H1 (cell line): ENCODE results near the gene MYOT. TPM values are rescaled to one million over a fixed set of nuclear protein-coding genes. Genes with fewer than 3 reads are reported as not detected.
A peak's percentile ranks its signal among the peaks of the same experiment; 100 is the strongest.

ENCODE experiments used
- CTCF ChIA-PET: fragments of 300-600 bp; sonication (Branson Sonifier 250); formaldehyde crosslinking; loops from one replicate; lab custom pipeline; 2021; ENCODE audit not compliant: partially characterized antibody; lab: Charles Lee
- POLR2A ChIA-PET: fragments of 300-600 bp; sonication (Branson Sonifier 250); formaldehyde crosslinking; loops from one replicate; lab custom pipeline; 2021; ENCODE audit warnings: inconsistent platforms; ENCODE audit not compliant: partially characterized antibody; lab: Charles Lee
- DNase-seq, 2 experiments: peaks; one replicate each; pipeline versions ENCODE4 v3.0.0 to v3.0.0-alpha.2; 2010 to 2022; ENCODE audit warnings: low spot score in 2 of 2, low read depth in 1 of 2, mixed read lengths in 1 of 2
- FAIRE-seq: peaks from 2 replicates; lab custom pipeline; 2011; peaks lifted over from hg19 to GRCh38; lab: Jason Lieb, UNC
- H2AFZ ChIP-seq: 2 replicates; pipeline ENCODE4 v1.8.1; 2012; ENCODE audit warnings: low read length, inconsistent platforms
- H2AK5ac ChIP-seq: 2 replicates; pipeline ENCODE4 v1.6.1; 2013; ENCODE audit warnings: low read depth, low read length
- H2BK120ac ChIP-seq: replicated peaks from 2 replicates; pipeline ENCODE3; 2013; ENCODE audit warnings: low read depth, low read length, inconsistent platforms
- H2BK12ac ChIP-seq: 2 replicates; pipeline ENCODE4 v1.6.1; 2013; ENCODE audit warnings: low read depth, low read length
- H2BK15ac ChIP-seq: 2 replicates; pipeline ENCODE4 v1.6.1; 2013; ENCODE audit warnings: low read length
- H2BK20ac ChIP-seq: 2 replicates; pipeline ENCODE4 v1.6.1; 2013; ENCODE audit warnings: low read length
- H2BK5ac ChIP-seq: 2 replicates; pipeline ENCODE4 v1.6.1; 2013; ENCODE audit warnings: low read depth, low read length
- H3K14ac ChIP-seq: 2 replicates; pipeline ENCODE4 v1.6.1; 2013; ENCODE audit warnings: inconsistent platforms; ENCODE audit not compliant: insufficient read length
- H3K18ac ChIP-seq: 2 replicates; pipeline ENCODE4 v1.6.1; 2013; ENCODE audit warnings: low read length; ENCODE audit errors: extremely low read depth
- H3K23ac ChIP-seq: 2 replicates; pipeline ENCODE4 v1.6.1; 2013; ENCODE audit warnings: inconsistent platforms; ENCODE audit not compliant: insufficient read length
- H3K23me2 ChIP-seq: 2 replicates; pipeline ENCODE4 v1.6.1; 2013; ENCODE audit warnings: low read depth, low read length
- H3K27ac ChIP-seq: 2 replicates; pipeline ENCODE4 v1.6.1; 2011; ENCODE audit warnings: low read depth, low read length, inconsistent platforms
- H3K27me3 ChIP-seq, 4 experiments: replicated peaks in 1 of 4; 1 replicate in 1 of 4; 2 replicates in 3 of 4; pipeline versions ENCODE4 v1.6.1 to v1.8.1; 2011 to 2013; ENCODE audit warnings: low read length in 3 of 4, mild to moderate bottlenecking in 3 of 4, inconsistent platforms in 2 of 4, mixed read lengths in 2 of 4, moderate library complexity in 1 of 4; ENCODE audit not compliant: control insufficient read depth in 3 of 4, insufficient read depth in 3 of 4; ENCODE audit errors: extremely low read depth in 1 of 4
- H3K36me3 ChIP-seq, 4 experiments: 2 replicates each; pipeline versions ENCODE4 v1.6.1 to v1.8.1; 2011 to 2013; ENCODE audit warnings: mild to moderate bottlenecking in 4 of 4, low read length in 3 of 4, moderate library complexity in 2 of 4, control low read depth in 1 of 4, inconsistent platforms in 1 of 4; ENCODE audit not compliant: insufficient read depth in 4 of 4, control insufficient read depth in 2 of 4
- H3K4ac ChIP-seq: replicated peaks from 2 replicates; pipeline ENCODE3; 2013; ENCODE audit warnings: low read length, low read depth, mixed read lengths, inconsistent platforms; ENCODE audit not compliant: insufficient read length
- H3K4me1 ChIP-seq, 4 experiments: replicated peaks in 1 of 4; 1 replicate in 1 of 4; 2 replicates in 3 of 4; pipeline versions ENCODE4 v1.6.1 to v1.8.1; 2011 to 2013; ENCODE audit warnings: low read length in 3 of 4, inconsistent platforms in 2 of 4, mixed read lengths in 1 of 4; ENCODE audit not compliant: insufficient read depth in 4 of 4, control insufficient read depth in 3 of 4
- H3K4me2 ChIP-seq, 2 experiments: 2 replicates each; pipeline versions ENCODE4 v1.6.1 to v1.8.1; 2011 to 2013; ENCODE audit warnings: low read depth in 2 of 2, low read length in 2 of 2, control low read depth in 1 of 2, inconsistent platforms in 1 of 2, mild to moderate bottlenecking in 1 of 2; ENCODE audit not compliant: insufficient read depth in 1 of 2
- H3K4me3 ChIP-seq, 4 experiments: fragments of 200-600, 300-600 bp in 1 of 4; sonication (generic), shearing (Covaris generic), sonication (Bioruptor Twin) in 1 of 4; 2 replicates each; pipeline versions ENCODE4 v1.5.1 to v1.8.1; 2011 to 2016; ENCODE audit warnings: low read length in 4 of 4, low read depth in 3 of 4, control low read depth in 2 of 4, inconsistent platforms in 2 of 4, mild to moderate bottlenecking in 2 of 4, mixed read lengths in 1 of 4, moderate library complexity in 1 of 4; ENCODE audit not compliant: insufficient read depth in 2 of 4; ENCODE audit errors: extremely low read depth in 1 of 4
- H3K56ac ChIP-seq: replicated peaks from 2 replicates; pipeline ENCODE3; 2013; ENCODE audit warnings: low read depth, mild to moderate bottlenecking, mixed read lengths, low read length, inconsistent platforms; ENCODE audit not compliant: insufficient read length
- H3K79me1 ChIP-seq: 2 replicates; pipeline ENCODE4 v1.6.1; 2013; ENCODE audit warnings: low read depth, low read length, control low read depth
- H3K79me2 ChIP-seq, 2 experiments: 2 replicates each; pipeline versions ENCODE4 v1.6.1 to v1.8.1; 2012 to 2013; ENCODE audit warnings: low read length in 2 of 2, mild to moderate bottlenecking in 2 of 2, inconsistent platforms in 1 of 2; ENCODE audit not compliant: insufficient read depth in 2 of 2, control insufficient read depth in 1 of 2
- H3K9ac ChIP-seq, 4 experiments: replicated peaks in 1 of 4; 1 replicate in 1 of 4; 2 replicates in 3 of 4; pipeline versions ENCODE4 v1.6.1 to v1.8.1; 2011 to 2013; ENCODE audit warnings: low read depth in 3 of 4, low read length in 3 of 4, control low read depth in 2 of 4, mild to moderate bottlenecking in 2 of 4, moderate library complexity in 2 of 4, inconsistent platforms in 1 of 4; ENCODE audit errors: extremely low read depth in 1 of 4
- H3K9me3 ChIP-seq, 2 experiments: 2 replicates each; pipeline versions ENCODE4 v1.6.1 to v1.8.1; 2012 to 2013; ENCODE audit warnings: mild to moderate bottlenecking in 2 of 2, moderate library complexity in 2 of 2, control low read depth in 1 of 2, inconsistent platforms in 1 of 2, low read depth in 1 of 2, low read length in 1 of 2, mixed read lengths in 1 of 2; ENCODE audit not compliant: insufficient read depth in 2 of 2
- H4K20me1 ChIP-seq, 2 experiments: replicated peaks in 1 of 2; 2 replicates each; pipeline versions ENCODE3 to v1.8.1; 2011 to 2013; ENCODE audit warnings: inconsistent platforms in 2 of 2, low read length in 2 of 2, mild to moderate bottlenecking in 1 of 2; ENCODE audit not compliant: insufficient read depth in 2 of 2, control insufficient read depth in 1 of 2
- H4K5ac ChIP-seq: 2 replicates; pipeline ENCODE4 v1.6.1; 2013; ENCODE audit warnings: low read length, low read depth, mixed read lengths, inconsistent platforms; ENCODE audit not compliant: insufficient read length
- H4K8ac ChIP-seq: 2 replicates; pipeline ENCODE4 v1.8.0; 2013; ENCODE audit warnings: mild to moderate bottlenecking, moderate library complexity, low read length, inconsistent platforms; ENCODE audit not compliant: insufficient read depth; ENCODE audit errors: extremely low read depth
- H4K91ac ChIP-seq: replicated peaks from 2 replicates; pipeline ENCODE3; 2013; ENCODE audit warnings: low read length, mixed read lengths, inconsistent platforms; ENCODE audit not compliant: insufficient read length
- ASH2L ChIP-seq: fragments of 200-600, 300-600 bp; sonication (generic); IDR thresholded peaks from one replicate; pipeline ENCODE4 v1.7.1; 2017; ENCODE audit warnings: low read length
- BRCA1 ChIP-seq: IDR thresholded peaks from 2 replicates; pipeline ENCODE4 v1.6.1; 2012; ENCODE audit warnings: low read depth, low read length, improper control_type of control experiment
- CHD2 ChIP-seq: IDR thresholded peaks from 2 replicates; pipeline ENCODE4 v1.6.1; 2012; ENCODE audit warnings: low read length, improper control_type of control experiment
- RBBP5 ChIP-seq: IDR thresholded peaks from 2 replicates; pipeline ENCODE4 v1.7.1; 2012; ENCODE audit warnings: low read depth, mild to moderate bottlenecking, inconsistent platforms, low read length, moderate library complexity, borderline replicate concordance
- SIRT6 ChIP-seq: IDR thresholded peaks from one replicate; pipeline ENCODE4 v1.7.1; 2012; ENCODE audit warnings: low read length, inconsistent platforms
- TEAD4 ChIP-seq: IDR thresholded peaks from 2 replicates; pipeline ENCODE4 v1.6.1; 2012; ENCODE audit warnings: low read depth, low read length, inconsistent platforms, mixed read lengths
- ZNF274 ChIP-seq: IDR thresholded peaks from 2 replicates; pipeline ENCODE4 v1.7.0; 2012; ENCODE audit warnings: low read length, borderline replicate concordance; ENCODE audit errors: extremely low read depth
- WGBS, 2 experiments: shearing (Covaris generic) in 1 of 2; methylation state at CpG; one replicate each; pipeline versions ENCODE4 v1.1.6 to v1.1.7; 2013 to 2015; ENCODE audit warnings: low lambda C conversion rate in 2 of 2, mixed read lengths in 2 of 2, inconsistent platforms in 1 of 2, low coverage in 1 of 2, missing lambda C conversion rate in 1 of 2; ENCODE audit not compliant: insufficient replicate concordance in 2 of 2, insufficient coverage in 1 of 2, insufficient read length in 1 of 2; ENCODE audit errors: extremely low coverage in 1 of 2, missing lambda C conversion rate in 1 of 2; 5-methylcytosine and 5-hydroxymethylcytosine counted together
- long read RNA-seq, 2 experiments: library from RNA in 1 of 2; library from capped mRNA in 1 of 2; stranded (forward); transcript quantifications; one replicate each; pipeline ENCODE4 v2.0.0, GENCODE V29; 2021; ENCODE audit warnings: inconsistent platforms in 1 of 2
- polyA minus RNA-seq, 3 experiments: library from RNA; depleted of rRNA, polyadenylated mRNA; stranded (reverse); fragments of >200 nt; gene quantifications; 1 replicate in 2 of 3; 2 replicates in 1 of 3; pipeline ENCODE4 v1.2.3, GENCODE V29; 2011
- polyA plus RNA-seq, 7 experiments: library from polyadenylated mRNA; depleted of rRNA in 3 of 7; stranded (reverse) in 5 of 7; unstranded in 2 of 7; fragments of >200 nt in 5 of 7; fragments of 200-250 nt in 2 of 7; gene quantifications; 1 replicate in 5 of 7; 2 replicates in 1 of 7; 4 replicates in 1 of 7; pipeline versions ENCODE4 v1.2.1 to v1.2.3, GENCODE V29; 2011 to 2013; ENCODE audit warnings: missing spikeins in 2 of 7, mixed read lengths in 2 of 7
- total RNA-seq: library from RNA; stranded (reverse); fragmentation: NEBNext Ultra II Directional; extraction: Animal tissue kit (Norgen Biotek cat#: 25700); gene quantifications from 2 replicates; pipeline ENCODE4 v1.2.1, GENCODE V29; 2021
- TF ChIP-seq, protein P1 (sequence below): IDR thresholded peaks from 2 replicates; pipeline ENCODE4 v1.6.1; 2012; ENCODE audit warnings: low read length, inconsistent platforms
- TF ChIP-seq, protein P2 (sequence below): IDR thresholded peaks from 2 replicates; pipeline ENCODE4 v1.6.1; 2012; ENCODE audit warnings: inconsistent platforms

The MYOT gene, protein sequence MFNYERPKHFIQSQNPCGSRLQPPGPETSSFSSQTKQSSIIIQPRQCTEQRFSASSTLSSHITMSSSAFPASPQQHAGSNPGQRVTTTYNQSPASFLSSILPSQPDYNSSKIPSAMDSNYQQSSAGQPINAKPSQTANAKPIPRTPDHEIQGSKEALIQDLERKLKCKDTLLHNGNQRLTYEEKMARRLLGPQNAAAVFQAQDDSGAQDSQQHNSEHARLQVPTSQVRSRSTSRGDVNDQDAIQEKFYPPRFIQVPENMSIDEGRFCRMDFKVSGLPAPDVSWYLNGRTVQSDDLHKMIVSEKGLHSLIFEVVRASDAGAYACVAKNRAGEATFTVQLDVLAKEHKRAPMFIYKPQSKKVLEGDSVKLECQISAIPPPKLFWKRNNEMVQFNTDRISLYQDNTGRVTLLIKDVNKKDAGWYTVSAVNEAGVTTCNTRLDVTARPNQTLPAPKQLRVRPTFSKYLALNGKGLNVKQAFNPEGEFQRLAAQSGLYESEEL
- total RNA-seq (not detected in 2 replicates), polyA plus RNA-seq (2011; rRNA removed) (not detected in 2 replicates), polyA minus RNA-seq (2011; rRNA and poly(A)+ RNA removed) (not detected in 2 replicates)
- polyA plus RNA-seq (2011; cell fraction: cytosol; rRNA removed), result not detected
- polyA plus RNA-seq (2011; cell fraction: nucleus; rRNA removed), result not detected
- not detected in 4 replicates for polyA plus RNA-seq (2012, experiment 1 of 2)
- not detected for polyA plus RNA-seq (2012, experiment 2 of 2)
- not detected for polyA plus RNA-seq (2013, experiment 1 of 2)
- not detected for polyA plus RNA-seq (2013, experiment 2 of 2)
- polyA minus RNA-seq (2011; cell fraction: cytosol; rRNA and poly(A)+ RNA removed), result not detected
- polyA minus RNA-seq (2011; cell fraction: nucleus; rRNA and poly(A)+ RNA removed), result not detected
- long read RNA-seq, experiment 1, result 0 reads
- long read RNA-seq, experiment 2, result 0 reads

DNA sequence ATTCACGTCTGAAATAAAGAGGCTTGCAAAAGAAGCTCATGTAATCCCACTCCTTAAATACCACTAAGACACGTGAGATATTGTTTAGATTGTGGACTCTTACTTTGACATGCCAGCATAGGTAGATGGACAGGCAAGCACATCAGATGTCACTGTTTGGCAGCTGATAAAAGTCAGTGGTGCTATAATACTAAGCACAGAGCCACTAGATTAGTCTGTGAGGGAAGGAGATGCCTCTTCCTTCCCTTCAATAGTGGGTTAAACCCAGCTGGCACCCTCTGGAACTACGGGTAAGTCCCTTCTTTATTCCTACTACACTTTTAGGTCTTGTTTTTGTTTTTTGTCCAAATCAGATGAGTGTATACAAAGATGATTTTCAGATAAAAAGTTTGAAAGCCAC lies at the start of gene MYOT:
Gene MYOT, plus strand, starts transcription at position 197 of the 400 bp plus-strand sequence. CDS start 2,792 bp downstream, outside the sequence.
- CTCF ChIA-PET, result interaction anchor here (1.1 kb wide), 1 partner anchor 12 kb away, joined by 3 read pairs; no protein-coding TSS in a partner anchor
- H3K4me1 ChIP-seq, result no peaks in the 10 kb centered on the region; a peak in 1 of 7 replicates
- H4K8ac ChIP-seq, result no peak within 1 kb of the TSS
- no peaks in the 10 kb centered on the region for H3K79me2 ChIP-seq
- no peak within 1 kb of the TSS for H2BK12ac ChIP-seq
- no peak for DNase-seq
- H4K91ac ChIP-seq, result no peak within 1 kb of the TSS
- H3K79me1 ChIP-seq, result no peaks in the 10 kb centered on the region
- H2BK15ac ChIP-seq, result no peak within 1 kb of the TSS
- FAIRE-seq, result peak; percentile 19
- no peak within 1 kb of the TSS for H4K5ac ChIP-seq
- no peak within 1 kb of the TSS for H3K14ac ChIP-seq
- no peaks in the 10 kb centered on the region for H3K23me2 ChIP-seq
- no peak within 1 kb of the TSS for H2BK5ac ChIP-seq
- H3K36me3 ChIP-seq, result no peaks in the 10 kb centered on the region
- no peaks in the 10 kb centered on the region for H3K9me3 ChIP-seq
- H3K4ac ChIP-seq, result no peak within 1 kb of the TSS
- POLR2A ChIA-PET, result no interaction called here
- no peak within 1 kb of the TSS for H3K27ac ChIP-seq
- no peak within 1 kb of the TSS for H2BK20ac ChIP-seq
- no peaks in the 10 kb centered on the region for H4K20me1 ChIP-seq
- H3K18ac ChIP-seq, result no peak within 1 kb of the TSS
- H3K9ac ChIP-seq, result no peak within 1 kb of the TSS
- no peak within 1 kb of the TSS for H2AK5ac ChIP-seq
- no peaks in the 10 kb centered on the region for H3K27me3 ChIP-seq
- H3K23ac ChIP-seq, result no peak within 1 kb of the TSS
- 88% methylated on average over 3 of the region's 3 CpGs; no CpG with 5 or more reads in 1 of the 2 experiments for WGBS, 2 experiments
- H2AFZ ChIP-seq, result no peak within 1 kb of the TSS
- H2BK120ac ChIP-seq, result no peak within 1 kb of the TSS
- no peak within 1 kb of the TSS for H3K4me3 ChIP-seq
- H3K56ac ChIP-seq, result no peak within 1 kb of the TSS
- no peak within 1 kb of the TSS for H3K4me2 ChIP-seq
- TF ChIP-seq, protein P1, sequence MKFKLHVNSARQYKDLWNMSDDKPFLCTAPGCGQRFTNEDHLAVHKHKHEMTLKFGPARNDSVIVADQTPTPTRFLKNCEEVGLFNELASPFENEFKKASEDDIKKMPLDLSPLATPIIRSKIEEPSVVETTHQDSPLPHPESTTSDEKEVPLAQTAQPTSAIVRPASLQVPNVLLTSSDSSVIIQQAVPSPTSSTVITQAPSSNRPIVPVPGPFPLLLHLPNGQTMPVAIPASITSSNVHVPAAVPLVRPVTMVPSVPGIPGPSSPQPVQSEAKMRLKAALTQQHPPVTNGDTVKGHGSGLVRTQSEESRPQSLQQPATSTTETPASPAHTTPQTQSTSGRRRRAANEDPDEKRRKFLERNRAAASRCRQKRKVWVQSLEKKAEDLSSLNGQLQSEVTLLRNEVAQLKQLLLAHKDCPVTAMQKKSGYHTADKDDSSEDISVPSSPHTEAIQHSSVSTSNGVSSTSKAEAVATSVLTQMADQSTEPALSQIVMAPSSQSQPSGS, result no peak
- no peak for TF ChIP-seq ZNF274
- TF ChIP-seq RBBP5, result no peak
- TF ChIP-seq BRCA1, result no peak
- no peak for TF ChIP-seq CHD2
- TF ChIP-seq TEAD4, result no peak
- no peak for TF ChIP-seq SIRT6
- TF ChIP-seq ASH2L, result no peak
- TF ChIP-seq, protein P2, sequence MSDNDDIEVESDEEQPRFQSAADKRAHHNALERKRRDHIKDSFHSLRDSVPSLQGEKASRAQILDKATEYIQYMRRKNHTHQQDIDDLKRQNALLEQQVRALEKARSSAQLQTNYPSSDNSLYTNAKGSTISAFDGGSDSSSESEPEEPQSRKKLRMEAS, result no peak
